ENCODE results near the gene MTG1.

MTG1 gene

DNA sequence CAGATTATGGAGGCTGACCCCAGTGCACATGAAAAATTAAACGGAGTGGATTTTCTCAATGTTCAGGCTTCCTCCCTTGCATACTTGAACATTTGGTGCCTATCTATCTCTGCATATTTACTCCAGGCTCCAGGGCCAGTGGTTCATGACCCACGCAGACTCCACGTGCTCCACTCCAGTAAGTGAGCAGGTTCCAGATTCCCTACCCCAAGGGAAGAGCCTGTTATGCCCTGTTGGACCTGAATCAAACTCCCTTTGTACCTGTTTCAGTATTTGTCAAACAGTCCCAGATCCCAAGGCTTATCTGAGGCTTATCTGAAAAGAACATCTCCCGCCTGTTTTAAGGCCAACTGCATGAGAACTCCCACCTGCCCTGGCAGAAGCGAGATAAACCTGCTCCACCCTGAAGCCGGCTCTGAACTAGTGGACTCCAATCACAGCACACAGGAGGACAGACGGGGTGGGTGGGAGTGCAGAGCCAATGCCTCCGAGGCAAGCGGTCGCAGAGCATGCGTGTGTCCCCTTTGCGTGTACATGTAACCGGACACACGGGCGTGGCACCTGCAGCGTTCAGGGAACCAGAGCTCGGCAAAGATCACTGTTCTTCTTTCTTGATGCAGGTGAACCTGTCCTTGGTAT is 33.9 kb upstream of the MTG1 start:
- no peak for TF ChIP-seq CTCF (IDR thresholded peaks at IDR 0.05; ENCODE audit: low read depth, low read length)
- no peak for DNase-seq (ENCODE audit: extremely low read depth, low read depth)

- no peak for DNase-seq (ENCODE audit: extremely low read depth, low read depth)
- TF ChIP-seq CTCF (IDR thresholded peaks at IDR 0.05; ENCODE audit: low read depth, low read length): no peak
Observed at GRCh38 chr10:133361227-133361626, 32.7 kb upstream of the MTG1 start.

GRCh38 chr10:133361773-133362441 is 32.0 kb upstream of the MTG1 start:
- no peak for TF ChIP-seq CTCF (IDR thresholded peaks at IDR 0.05; ENCODE audit: low read depth, low read length)
- no peak for DNase-seq (ENCODE audit: extremely low read depth, low read depth)

DNA sequence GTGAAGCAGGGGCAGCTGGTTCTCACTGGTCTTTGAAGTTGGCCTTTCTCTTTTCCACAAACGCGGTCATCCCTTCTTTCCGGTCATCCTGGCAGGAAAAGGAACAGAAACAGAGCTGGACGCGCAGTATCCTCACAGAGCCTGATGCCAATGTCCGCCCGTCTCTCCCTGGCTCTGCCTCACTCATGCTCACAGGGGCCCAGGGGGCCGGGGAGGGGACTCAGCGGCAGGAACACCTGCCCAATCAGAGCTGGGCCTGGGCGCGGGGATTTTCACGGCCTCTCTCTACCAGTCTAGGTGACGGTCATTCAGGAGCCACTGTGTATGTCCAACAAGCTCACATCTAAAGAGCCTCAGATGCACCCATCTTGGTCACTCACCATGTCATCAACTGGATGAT is 31.1 kb upstream of the MTG1 start:
- TF ChIP-seq CTCF (IDR thresholded peaks at IDR 0.05; ENCODE audit: low read depth, low read length): no peak
- DNase-seq (ENCODE audit: extremely low read depth, low read depth): no peak

GRCh38 chr10:133364645-133365431 is 29.1 kb upstream of the MTG1 start:
- no peak for DNase-seq (ENCODE audit: extremely low read depth, low read depth)
- TF ChIP-seq CTCF (IDR thresholded peaks at IDR 0.05; ENCODE audit: low read depth, low read length): no peak

- TF ChIP-seq CTCF (IDR thresholded peaks at IDR 0.05; ENCODE audit: low read depth, low read length): no peak
- DNase-seq (ENCODE audit: extremely low read depth, low read depth): no peak
Observed at GRCh38 chr10:133365461-133366129, 28.4 kb upstream of the MTG1 start.

Data from AG09319 (cell line).